ENCODE data around the gene CPD.

CPD gene

DNA sequence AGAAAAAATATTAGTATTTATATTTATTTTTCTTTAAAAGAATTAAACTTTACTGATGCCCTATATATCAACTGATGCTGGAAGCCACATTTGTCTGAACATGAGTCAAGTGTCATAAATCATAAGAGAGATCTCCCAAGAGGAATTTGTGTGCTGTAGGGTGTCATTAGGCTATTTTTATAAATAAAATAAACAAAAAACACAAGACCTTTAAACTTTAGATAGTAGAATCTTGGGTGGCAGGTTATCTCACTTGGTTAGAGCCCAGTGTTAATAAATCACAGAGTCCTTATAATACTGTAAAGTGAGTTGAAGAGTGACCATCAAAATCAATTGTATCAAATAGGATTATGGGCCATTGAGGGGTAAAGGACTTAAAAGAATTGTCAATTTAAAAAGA is 21.3 kb upstream of the CPD start:
- H3K4me1 ChIP-seq (ENCODE audit: control insufficient read depth, insufficient read depth, low read length), result no peaks in the 10 kb centered on the region
- H3K9ac ChIP-seq (ENCODE audit: low read length), result no peak overlapping the region
- no peak overlapping the region for H3K4me3 ChIP-seq (ENCODE audit: low read length)
- no peaks in the 10 kb centered on the region for H3K27me3 ChIP-seq (replicated peaks; ENCODE audit: control insufficient read depth, insufficient read depth, low read length)
- peaks cover 5% of the 10 kb centered on the region for H3K9me3 ChIP-seq (ENCODE audit: control insufficient read depth, low read length)
- no peak for DNase-seq (ENCODE audit: low read depth)
- no peaks in the 10 kb centered on the region for H3K36me3 ChIP-seq (ENCODE audit: control insufficient read depth, insufficient read depth, low read length, severe bottlenecking)

DNA sequence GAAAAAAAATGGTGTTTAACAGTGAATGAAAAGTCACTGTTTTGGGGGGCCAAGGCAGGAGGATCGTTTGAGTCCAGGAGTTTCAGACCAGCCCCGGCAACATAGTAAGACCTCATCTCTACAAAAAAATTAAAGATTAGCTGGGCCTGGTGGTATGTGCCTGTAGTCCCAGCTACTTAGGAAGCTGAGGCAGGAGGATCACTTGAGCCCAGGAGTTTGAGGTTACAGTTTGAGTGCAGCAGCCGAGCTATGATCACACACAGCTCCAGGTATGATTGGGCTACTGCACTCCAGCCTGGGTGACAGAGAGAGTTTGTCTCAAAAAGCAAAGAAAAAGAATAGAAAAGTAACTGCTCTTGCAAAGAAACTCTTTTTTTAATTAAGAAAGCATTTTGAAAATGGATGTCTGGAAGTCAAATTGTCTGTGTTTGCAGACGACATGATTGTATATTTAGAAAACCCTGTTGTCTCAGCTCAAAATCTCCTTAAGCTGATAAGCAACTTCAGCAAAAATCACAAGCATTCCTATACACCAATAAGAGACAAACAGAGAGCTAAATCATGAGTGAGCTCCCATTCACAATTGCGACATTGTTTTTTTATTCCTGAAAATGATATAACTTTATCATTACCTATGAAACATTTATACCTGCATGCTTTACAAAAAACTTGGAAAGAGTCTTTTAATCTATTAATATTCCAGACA is 20.5 kb upstream of the CPD start:
- no peaks in the 10 kb centered on the region for H3K27me3 ChIP-seq (replicated peaks; ENCODE audit: control insufficient read depth, insufficient read depth, low read length)
- no peak overlapping the region for H3K4me3 ChIP-seq (ENCODE audit: low read length)
- H3K9ac ChIP-seq (ENCODE audit: low read length), result no peak overlapping the region
- no peak for DNase-seq (ENCODE audit: low read depth)
- H3K36me3 ChIP-seq (ENCODE audit: control insufficient read depth, insufficient read depth, low read length, severe bottlenecking), result no peaks in the 10 kb centered on the region
- H3K9me3 ChIP-seq (ENCODE audit: control insufficient read depth, low read length), result peaks cover 5% of the 10 kb centered on the region
- H3K4me1 ChIP-seq (ENCODE audit: control insufficient read depth, insufficient read depth, low read length), result no peaks in the 10 kb centered on the region

DNA sequence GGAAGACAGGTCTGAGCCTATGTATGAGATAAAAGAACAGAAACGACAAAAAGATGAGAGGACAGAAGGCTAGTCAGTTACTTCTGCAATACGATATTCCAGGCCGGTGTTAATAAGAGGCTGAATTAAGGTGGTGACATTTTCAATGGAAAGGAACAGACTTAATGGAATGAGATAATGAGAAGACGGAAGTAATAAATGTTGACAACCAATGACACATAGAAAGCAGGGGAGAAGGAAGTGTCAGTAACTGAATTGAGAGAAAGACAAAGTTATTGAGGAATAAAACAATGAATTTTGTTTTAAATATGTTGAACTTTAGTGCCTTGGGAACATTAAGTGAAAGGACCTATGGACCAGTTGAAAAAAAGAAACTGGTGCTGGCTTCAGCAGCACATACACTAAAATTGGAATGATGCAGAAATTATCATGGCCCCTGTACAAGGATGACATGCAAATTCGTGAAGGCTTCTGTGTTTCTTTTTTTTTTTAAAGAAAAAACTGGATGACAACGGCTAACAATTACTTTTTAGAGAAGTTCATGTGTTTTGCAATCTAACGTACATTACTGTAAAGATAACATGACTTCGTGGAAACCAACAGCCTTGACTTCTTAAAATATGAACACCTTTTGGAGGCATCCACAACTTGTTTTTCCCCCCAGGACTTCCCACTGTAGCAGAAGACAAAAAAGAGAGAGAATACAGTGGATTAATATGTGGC is 18.5 kb upstream of the CPD start:
- H3K36me3 ChIP-seq (ENCODE audit: control insufficient read depth, insufficient read depth, low read length, severe bottlenecking), result no peaks in the 10 kb centered on the region

DNA sequence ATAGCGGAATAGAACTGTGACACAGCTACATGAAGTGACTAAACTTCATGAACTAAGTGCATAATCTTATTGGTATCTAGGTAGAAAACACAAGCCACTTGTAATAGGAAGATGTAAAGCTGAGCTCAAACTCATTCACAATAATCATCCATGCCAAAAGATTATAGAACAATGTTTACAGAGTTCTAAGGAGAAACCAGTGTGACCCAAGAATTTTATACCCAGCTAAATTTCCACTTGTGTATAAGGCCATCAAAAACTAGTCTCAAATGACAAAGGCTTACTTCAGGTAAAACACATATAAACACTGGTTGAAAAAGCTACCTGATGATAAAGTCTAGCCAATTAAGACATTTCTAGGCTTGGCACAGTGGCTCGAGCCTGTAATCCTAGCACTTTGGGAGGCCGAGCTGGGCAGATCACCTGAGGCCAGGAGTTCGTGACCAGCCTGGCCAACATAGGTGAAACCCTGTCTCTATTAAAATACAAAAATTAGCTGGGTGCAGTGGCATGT is 16.9 kb upstream of the CPD start:
- Histone ChIP-seq H3K9ac (ENCODE audit: low read length) (no peak overlapping the region), H3K9me3 (ENCODE audit: control insufficient read depth, low read length) (peaks cover 5% of the 10 kb centered on the region), H3K27me3 (replicated peaks; ENCODE audit: control insufficient read depth, insufficient read depth, low read length) (no peaks in the 10 kb centered on the region), H3K4me3 (ENCODE audit: low read length) (no peak overlapping the region), H3K4me1 (ENCODE audit: control insufficient read depth, insufficient read depth, low read length) (peaks cover 6% of the 10 kb centered on the region), H3K36me3 (ENCODE audit: control insufficient read depth, insufficient read depth, low read length, severe bottlenecking) (no peaks in the 10 kb centered on the region)
- no peak for DNase-seq (ENCODE audit: low read depth)

More for the DNA sequence above, 18.5 kb upstream of the CPD start:
- no peaks in the 10 kb centered on the region for H3K27me3 ChIP-seq (replicated peaks; ENCODE audit: control insufficient read depth, insufficient read depth, low read length)
- no peak for DNase-seq (ENCODE audit: low read depth)
- H3K9me3 ChIP-seq (ENCODE audit: control insufficient read depth, low read length), result peaks cover 5% of the 10 kb centered on the region
- H3K4me3 ChIP-seq (ENCODE audit: low read length), result no peak overlapping the region
- no peak overlapping the region for H3K9ac ChIP-seq (ENCODE audit: low read length)
- peaks cover 6% of the 10 kb centered on the region for H3K4me1 ChIP-seq (ENCODE audit: control insufficient read depth, insufficient read depth, low read length)

DNA sequence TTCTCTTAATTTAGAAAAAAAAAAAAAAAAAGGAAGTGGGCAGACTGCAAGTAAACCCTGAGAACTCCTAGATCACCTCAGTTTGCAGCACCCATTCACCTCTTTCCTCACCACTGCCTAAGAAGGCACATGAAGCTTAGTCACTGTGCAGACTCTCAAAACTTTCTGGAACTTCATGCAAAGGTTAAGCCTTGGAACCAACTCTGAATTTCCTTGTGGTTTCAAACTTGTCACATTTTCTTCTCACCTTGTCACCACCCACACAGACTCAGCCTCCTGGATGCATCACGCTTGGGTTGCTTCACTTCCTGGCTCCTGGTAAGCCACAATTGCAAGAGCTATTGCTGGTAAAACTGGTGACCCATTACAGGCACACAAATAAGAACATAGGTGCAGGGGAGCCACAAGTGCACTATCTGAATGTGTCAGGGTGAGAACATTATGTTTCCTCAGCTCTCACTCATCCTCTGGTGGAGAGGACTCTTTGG is 15.0 kb upstream of the CPD start:
- H3K9me3 ChIP-seq (ENCODE audit: control insufficient read depth, low read length), result peaks cover 5% of the 10 kb centered on the region
- no peaks in the 10 kb centered on the region for H3K36me3 ChIP-seq (ENCODE audit: control insufficient read depth, insufficient read depth, low read length, severe bottlenecking)
- H3K27me3 ChIP-seq (replicated peaks; ENCODE audit: control insufficient read depth, insufficient read depth, low read length), result peaks cover 6% of the 10 kb centered on the region
- H3K4me3 ChIP-seq (ENCODE audit: low read length), result no peak overlapping the region
- DNase-seq (ENCODE audit: low read depth), result no peak
- H3K4me1 ChIP-seq (ENCODE audit: control insufficient read depth, insufficient read depth, low read length), result peaks cover 6% of the 10 kb centered on the region
- no peak overlapping the region for H3K9ac ChIP-seq (ENCODE audit: low read length)

DNA sequence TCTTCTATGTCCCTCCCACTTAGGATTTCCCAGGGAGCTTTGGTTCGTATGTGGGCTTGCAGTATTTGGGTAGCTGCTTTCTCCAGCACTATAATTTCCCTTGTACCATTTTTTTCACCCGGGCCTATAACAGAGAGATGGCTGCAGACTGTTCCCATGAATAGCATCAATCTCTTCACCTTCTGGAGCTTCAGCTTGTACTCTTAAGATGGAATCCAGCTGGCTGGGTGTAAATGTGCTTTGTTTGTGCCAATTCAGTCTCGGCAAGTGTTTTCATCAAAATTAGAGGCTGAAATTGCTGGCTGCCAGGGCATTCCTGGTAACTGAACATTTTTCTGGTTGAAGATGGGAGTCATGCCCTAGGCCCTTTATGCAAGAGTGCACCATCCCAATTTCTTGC is 12.2 kb upstream of the CPD start:
- Histone ChIP-seq H3K4me1 (ENCODE audit: control insufficient read depth, insufficient read depth, low read length) (peaks cover 6% of the 10 kb centered on the region), H3K9ac (ENCODE audit: low read length) (no peak overlapping the region), H3K9me3 (ENCODE audit: control insufficient read depth, low read length) (peaks cover 5% of the 10 kb centered on the region), H3K4me3 (ENCODE audit: low read length) (no peak overlapping the region), H3K27me3 (replicated peaks; ENCODE audit: control insufficient read depth, insufficient read depth, low read length) (peaks cover 6% of the 10 kb centered on the region), H3K36me3 (ENCODE audit: control insufficient read depth, insufficient read depth, low read length, severe bottlenecking) (no peaks in the 10 kb centered on the region)
- DNase-seq (ENCODE audit: low read depth), result no peak

DNA sequence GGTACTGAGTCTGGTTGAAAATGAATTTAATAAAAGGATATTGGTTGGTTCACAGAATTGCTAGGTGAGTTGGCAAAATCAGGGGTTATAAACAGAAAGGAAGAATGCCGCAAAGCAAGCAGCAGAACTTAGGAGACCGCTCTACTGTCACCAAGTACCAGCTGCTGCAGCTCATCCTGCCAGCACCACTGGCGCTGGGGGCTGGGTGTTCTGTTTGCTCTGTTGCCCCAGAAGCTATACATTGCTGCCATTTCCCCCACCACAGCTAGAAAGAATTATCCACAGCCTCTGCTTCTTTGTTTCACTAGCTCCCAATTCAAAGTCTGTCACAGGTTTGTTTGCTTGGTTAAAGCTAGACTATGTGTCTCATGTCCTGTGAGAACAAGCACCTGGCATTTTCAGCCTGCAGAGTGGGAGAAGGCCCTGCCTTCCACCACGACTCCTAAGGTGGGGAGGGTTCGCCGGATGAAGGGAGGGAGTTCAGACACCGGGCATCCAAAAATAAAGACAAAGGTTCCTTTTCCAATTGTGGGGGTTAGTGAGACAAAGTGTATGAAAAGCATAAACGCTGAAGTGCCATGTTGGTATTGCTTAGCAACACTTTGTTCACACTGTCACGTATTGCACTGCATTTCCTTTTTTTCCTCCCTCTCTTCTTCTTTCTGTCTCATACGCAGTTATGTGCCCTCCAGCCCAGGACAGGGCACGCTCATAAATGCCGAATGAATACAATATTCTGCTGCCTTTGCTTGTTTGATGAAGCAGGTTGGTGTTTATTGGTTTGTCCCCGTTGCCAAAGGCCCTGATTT is 9.6 kb upstream of the CPD start:
- peaks cover 11% of the 10 kb centered on the region for H3K27me3 ChIP-seq (replicated peaks; ENCODE audit: control insufficient read depth, insufficient read depth, low read length)
- no peak overlapping the region for H3K9ac ChIP-seq (ENCODE audit: low read length)
- H3K4me3 ChIP-seq (ENCODE audit: low read length), result no peak overlapping the region
- H3K9me3 ChIP-seq (ENCODE audit: control insufficient read depth, low read length), result no peaks in the 10 kb centered on the region
- H3K36me3 ChIP-seq (ENCODE audit: control insufficient read depth, insufficient read depth, low read length, severe bottlenecking), result no peaks in the 10 kb centered on the region
- DNase-seq (ENCODE audit: low read depth), result no peak
- no peaks in the 10 kb centered on the region for H3K4me1 ChIP-seq (ENCODE audit: control insufficient read depth, insufficient read depth, low read length)

DNA sequence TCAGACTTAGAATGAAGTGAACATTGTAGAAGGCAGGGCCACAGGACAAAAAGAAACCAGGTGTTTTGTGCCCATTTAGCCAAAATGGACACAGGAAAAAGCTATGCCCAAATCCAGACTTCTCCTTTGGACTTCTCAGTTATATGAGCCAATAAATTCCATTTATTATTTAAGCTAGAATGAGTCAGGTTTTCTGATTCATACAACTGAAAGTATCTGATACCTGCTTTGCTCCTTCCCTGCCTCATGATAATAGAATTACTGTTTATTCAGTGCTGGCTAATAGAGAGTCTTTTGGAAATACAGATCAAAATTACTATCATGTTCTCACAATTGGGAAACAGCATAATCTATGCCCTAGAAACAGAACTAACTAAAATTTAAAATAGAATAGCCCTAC is 8.7 kb upstream of the CPD start:
- Histone ChIP-seq H3K4me3 (ENCODE audit: low read length) (no peak overlapping the region), H3K9me3 (ENCODE audit: control insufficient read depth, low read length) (no peaks in the 10 kb centered on the region), H3K27me3 (replicated peaks; ENCODE audit: control insufficient read depth, insufficient read depth, low read length) (peaks cover 11% of the 10 kb centered on the region)

DNA sequence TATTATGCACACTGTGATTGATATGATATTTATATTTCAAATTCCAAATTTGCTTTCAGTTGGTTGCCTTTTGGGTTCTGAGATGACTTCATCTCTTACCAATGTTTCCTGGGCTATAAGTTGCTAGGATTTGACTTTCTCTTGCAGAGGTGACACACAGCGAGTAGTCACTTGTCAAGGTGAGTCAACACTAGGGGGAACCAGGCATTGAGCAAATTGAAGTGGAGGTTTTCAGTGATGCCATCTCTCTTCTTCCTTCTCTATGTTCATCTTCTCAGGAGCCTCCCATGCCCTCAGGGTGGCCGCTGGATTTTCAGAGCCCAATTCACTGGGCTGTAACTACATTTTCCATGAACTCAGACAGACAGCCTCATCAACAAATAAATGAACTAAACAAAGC is 6.0 kb upstream of the CPD start:
- H3K4me3 ChIP-seq (ENCODE audit: low read length), result no peak overlapping the region
- no peaks in the 10 kb centered on the region for H3K36me3 ChIP-seq (ENCODE audit: control insufficient read depth, insufficient read depth, low read length, severe bottlenecking)
- no peak overlapping the region for H3K9ac ChIP-seq (ENCODE audit: low read length)
- no peaks in the 10 kb centered on the region for H3K9me3 ChIP-seq (ENCODE audit: control insufficient read depth, low read length)
- no peak for DNase-seq (ENCODE audit: low read depth)
- H3K4me1 ChIP-seq (ENCODE audit: control insufficient read depth, insufficient read depth, low read length), result peaks cover 18% of the 10 kb centered on the region
- peaks cover 11% of the 10 kb centered on the region for H3K27me3 ChIP-seq (replicated peaks; ENCODE audit: control insufficient read depth, insufficient read depth, low read length)

More for the DNA sequence above, 8.7 kb upstream of the CPD start:
- no peaks in the 10 kb centered on the region for H3K4me1 ChIP-seq (ENCODE audit: control insufficient read depth, insufficient read depth, low read length)
- DNase-seq (ENCODE audit: low read depth), result no peak
- no peaks in the 10 kb centered on the region for H3K36me3 ChIP-seq (ENCODE audit: control insufficient read depth, insufficient read depth, low read length, severe bottlenecking)
- no peak overlapping the region for H3K9ac ChIP-seq (ENCODE audit: low read length)

DNA sequence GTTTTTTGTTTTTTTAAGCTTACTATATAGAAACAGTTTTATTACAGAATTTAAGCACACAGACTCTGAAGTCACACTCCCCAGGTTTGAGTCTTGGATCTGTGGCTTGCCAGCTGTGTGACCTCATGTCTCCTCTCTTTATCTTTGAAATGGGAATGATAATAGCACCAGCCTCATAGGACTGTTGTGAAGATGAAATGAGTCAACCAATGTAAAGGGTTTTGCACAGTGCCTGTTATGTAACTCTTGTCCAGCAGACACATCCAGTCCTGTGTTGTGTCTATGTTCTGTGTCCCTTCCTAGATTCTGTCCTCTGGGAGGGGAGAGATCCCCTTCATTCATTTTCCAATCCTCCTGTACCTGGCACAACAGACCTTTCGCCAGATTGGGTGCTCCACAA is 3.1 kb upstream of the CPD start:
- Histone ChIP-seq H3K4me3 (ENCODE audit: low read length) (no peak overlapping the region), H3K27me3 (replicated peaks; ENCODE audit: control insufficient read depth, insufficient read depth, low read length) (peaks cover 5% of the 10 kb centered on the region), H3K4me1 (ENCODE audit: control insufficient read depth, insufficient read depth, low read length) (peaks cover 32% of the 10 kb centered on the region), H3K36me3 (ENCODE audit: control insufficient read depth, insufficient read depth, low read length, severe bottlenecking) (no peaks in the 10 kb centered on the region), H3K9ac (ENCODE audit: low read length) (no peak overlapping the region), H3K9me3 (ENCODE audit: control insufficient read depth, low read length) (no peaks in the 10 kb centered on the region)
- peak; percentile 13 for DNase-seq (ENCODE audit: low read depth)
